ENCODE data around the gene GUCA1A.

GUCA1A gene

GRCh38 chr6:42221546-42221945 is 48.4 kb downstream of the GUCA1A start:
- Mint-ChIP-seq H3K36me3 (ENCODE audit: low read depth) (peaks cover 10% of the 10 kb centered on the region), H3K4me1 (ENCODE audit: low read depth) (peaks cover 40% of the 10 kb centered on the region), H3K4me3 (no peak overlapping the region), H3K27ac (no peak overlapping the region), H3K9me3 (no peaks in the 10 kb centered on the region), H3K27me3 (no peaks in the 10 kb centered on the region)
- no peak for DNase-seq

- no peak for DNase-seq
- Mint-ChIP-seq H3K36me3 (ENCODE audit: low read depth) (peaks cover 5% of the 10 kb centered on the region), H3K9me3 (no peaks in the 10 kb centered on the region), H3K4me1 (ENCODE audit: low read depth) (peaks cover 35% of the 10 kb centered on the region), H3K27ac (no peak overlapping the region), H3K27me3 (no peaks in the 10 kb centered on the region), H3K4me3 (no peak overlapping the region)
Measured at GRCh38 chr6:42222448-42222847, 49.3 kb downstream of the GUCA1A start.

GRCh38 chr6:42224222-42225028 is 51.3 kb downstream of the GUCA1A start:
- Mint-ChIP-seq H3K27me3 (no peaks in the 10 kb centered on the region), H3K9me3 (no peaks in the 10 kb centered on the region), H3K4me1 (ENCODE audit: low read depth) (peaks cover 29% of the 10 kb centered on the region), H3K27ac (peak overlapping the region; percentile 92), H3K36me3 (ENCODE audit: low read depth) (peaks cover 22% of the 10 kb centered on the region), H3K4me3 (peak overlapping the region; percentile 59)
- no peak for DNase-seq

GRCh38 chr6:42225029-42225339 is 51.8 kb downstream of the GUCA1A start:
- Mint-ChIP-seq H3K27ac (peak overlapping the region; percentile 92), H3K36me3 (ENCODE audit: low read depth) (peaks cover 26% of the 10 kb centered on the region), H3K4me3 (no peak overlapping the region), H3K4me1 (ENCODE audit: low read depth) (peaks cover 29% of the 10 kb centered on the region), H3K9me3 (no peaks in the 10 kb centered on the region), H3K27me3 (no peaks in the 10 kb centered on the region)
- DNase-seq = no peak

- H3K27me3 Mint-ChIP-seq = no peaks in the 10 kb centered on the region
- no peak overlapping the region for H3K4me3 Mint-ChIP-seq
- H3K9me3 Mint-ChIP-seq = no peaks in the 10 kb centered on the region
- no peak overlapping the region for H3K27ac Mint-ChIP-seq
- DNase-seq = no peak
- H3K4me1 Mint-ChIP-seq (ENCODE audit: low read depth) = peaks cover 29% of the 10 kb centered on the region
- H3K36me3 Mint-ChIP-seq (ENCODE audit: low read depth) = peaks cover 30% of the 10 kb centered on the region
Measured at GRCh38 chr6:42225419-42225818, 52.3 kb downstream of the GUCA1A start.

- Mint-ChIP-seq H3K4me3 (no peak overlapping the region), H3K4me1 (ENCODE audit: low read depth) (peaks cover 25% of the 10 kb centered on the region), H3K27me3 (no peaks in the 10 kb centered on the region), H3K36me3 (ENCODE audit: low read depth) (peaks cover 30% of the 10 kb centered on the region), H3K27ac (no peak overlapping the region), H3K9me3 (no peaks in the 10 kb centered on the region)
- no peak for DNase-seq
Measured at GRCh38 chr6:42226161-42226611, 53.0 kb downstream of the GUCA1A start.

GRCh38 chr6:42226645-42227143 is 53.5 kb downstream of the GUCA1A start:
- peaks cover 23% of the 10 kb centered on the region for H3K4me1 Mint-ChIP-seq (ENCODE audit: low read depth)
- no peaks in the 10 kb centered on the region for H3K27me3 Mint-ChIP-seq
- peaks cover 30% of the 10 kb centered on the region for H3K36me3 Mint-ChIP-seq (ENCODE audit: low read depth)
- H3K4me3 Mint-ChIP-seq = no peak overlapping the region
- no peaks in the 10 kb centered on the region for H3K9me3 Mint-ChIP-seq
- no peak overlapping the region for H3K27ac Mint-ChIP-seq
- DNase-seq = no peak

- peaks cover 36% of the 10 kb centered on the region for H3K36me3 Mint-ChIP-seq (ENCODE audit: low read depth)
- peaks cover 23% of the 10 kb centered on the region for H3K4me1 Mint-ChIP-seq (ENCODE audit: low read depth)
- no peak overlapping the region for H3K27ac Mint-ChIP-seq
- no peaks in the 10 kb centered on the region for H3K27me3 Mint-ChIP-seq
- DNase-seq = no peak
- no peaks in the 10 kb centered on the region for H3K9me3 Mint-ChIP-seq
- H3K4me3 Mint-ChIP-seq = no peak overlapping the region
Measured at GRCh38 chr6:42227173-42227850, 54.1 kb downstream of the GUCA1A start.

- peak overlapping the region; percentile 70 for H3K27ac Mint-ChIP-seq
Measured at GRCh38 chr6:42228305-42228704, 55.1 kb downstream of the GUCA1A start.

More at GRCh38 chr6:42228305-42228704, 55.1 kb downstream of the GUCA1A start:
- no peak for DNase-seq
- Mint-ChIP-seq H3K36me3 (ENCODE audit: low read depth) (peaks cover 40% of the 10 kb centered on the region), H3K4me3 (no peak overlapping the region), H3K4me1 (ENCODE audit: low read depth) (peaks cover 22% of the 10 kb centered on the region), H3K27me3 (no peaks in the 10 kb centered on the region), H3K9me3 (no peaks in the 10 kb centered on the region)

Data from activated T-cell treated with anti-CD3 and anti-CD28 coated beads, Interleukin-2, amount 50 U/mL, for 24 hours (primary cell).